C4-2B (cell line): ENCODE results near the gene B3GNT4.

ENCODE experiments used
- CTCF ChIP-seq: fragments of 450-650 bp; conservative IDR thresholded peaks from 2 replicates; pipeline ENCODE4 v1.5.1; 2017; ENCODE audit warnings: mild to moderate bottlenecking
- ZFX ChIP-seq: fragments of 450-650 bp; IDR thresholded peaks from 2 replicates; pipeline ENCODE4 v1.6.1; 2017

DNA sequence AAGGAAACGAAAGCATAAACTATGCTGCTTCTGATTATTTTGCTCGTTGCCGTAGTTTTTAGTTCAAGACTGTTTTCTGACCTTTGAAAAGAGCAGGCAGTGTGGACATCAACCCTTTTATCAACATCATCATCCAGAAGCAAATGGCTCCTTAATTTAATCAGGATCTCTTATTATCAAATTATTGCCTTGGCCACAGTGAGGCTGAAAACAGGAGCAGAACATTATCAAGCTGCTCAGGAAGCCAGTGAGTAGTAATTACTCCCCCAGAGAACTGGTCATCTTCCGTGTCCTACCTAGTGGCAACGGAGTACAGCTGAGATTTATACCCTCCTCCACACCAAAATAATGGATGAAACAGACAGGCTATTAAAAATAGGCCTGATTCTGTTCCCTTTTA lies 24.6 kb downstream of the B3GNT4 start:
- TF ChIP-seq CTCF: no peak
- no peak for TF ChIP-seq ZFX
